H9 (cell line): ENCODE results near the gene CERS3. TPM values are rescaled to one million over a fixed set of nuclear protein-coding genes. Genes with fewer than 3 reads are reported as not detected.

Experiments used
- DNase-seq: peaks from one replicate; pipeline ENCODE4 v3.0.0-alpha.2; 2017
- H2AFZ ChIP-seq: one replicate; pipeline ENCODE4 v1.6.1; 2013; ENCODE audit warnings: mild to moderate bottlenecking, low read length, control low read depth, moderate library complexity
- H2AK5ac ChIP-seq: 2 replicates; pipeline ENCODE4 v1.6.1; 2013; ENCODE audit warnings: low read length, control low read depth, mixed read lengths; ENCODE audit not compliant: insufficient read length
- H2BK120ac ChIP-seq: one replicate; pipeline ENCODE4 v1.6.1; 2013; ENCODE audit warnings: low read depth, mild to moderate bottlenecking, low read length, control low read depth, inconsistent platforms; ENCODE audit not compliant: poor library complexity, severe bottlenecking
- H2BK12ac ChIP-seq: 2 replicates; pipeline ENCODE4 v1.6.1; 2013; ENCODE audit warnings: low read length, control low read depth, mixed read lengths, low read depth; ENCODE audit not compliant: insufficient read length
- H2BK15ac ChIP-seq: 2 replicates; pipeline ENCODE4 v1.6.1; 2013; ENCODE audit warnings: low read depth, low read length, control low read depth
- H2BK20ac ChIP-seq: one replicate; pipeline ENCODE4 v1.6.1; 2013; ENCODE audit warnings: low read depth, mild to moderate bottlenecking, low read length, control low read depth, inconsistent platforms; ENCODE audit not compliant: poor library complexity, severe bottlenecking
- H2BK5ac ChIP-seq: 2 replicates; pipeline ENCODE4 v1.6.1; 2013; ENCODE audit warnings: low read length, control low read depth, mixed read lengths; ENCODE audit not compliant: insufficient read length
- H3K14ac ChIP-seq: 2 replicates; pipeline ENCODE4 v1.6.1; 2013; ENCODE audit warnings: low read length, control low read depth; ENCODE audit not compliant: insufficient read depth
- H3K18ac ChIP-seq: 2 replicates; pipeline ENCODE4 v1.6.1; 2013; ENCODE audit warnings: low read depth, mild to moderate bottlenecking, mixed read lengths, low read length, control low read depth; ENCODE audit not compliant: insufficient read length
- H3K23ac ChIP-seq: 2 replicates; pipeline ENCODE4 v1.6.1; 2013; ENCODE audit warnings: low read length, control low read depth, mixed read lengths, low read depth; ENCODE audit not compliant: insufficient read length
- H3K23me2 ChIP-seq: 2 replicates; pipeline ENCODE4 v1.6.1; 2013; ENCODE audit warnings: low read depth, mild to moderate bottlenecking, mixed read lengths, low read length, control low read depth; ENCODE audit not compliant: insufficient read length, poor library complexity, severe bottlenecking
- H3K27ac ChIP-seq: 2 replicates; pipeline ENCODE4 v1.5.1; 2013; ENCODE audit warnings: low read length, control low read depth, mixed read lengths, low read depth; ENCODE audit not compliant: insufficient read length
- H3K27me3 ChIP-seq: 2 replicates; pipeline ENCODE4 v1.6.1; 2013; ENCODE audit warnings: low read length, control low read depth, inconsistent platforms; ENCODE audit not compliant: insufficient read depth
- H3K4ac ChIP-seq: 2 replicates; pipeline ENCODE4 v1.6.1; 2013; ENCODE audit warnings: low read depth, mild to moderate bottlenecking, control low read depth, inconsistent platforms, low read length, moderate library complexity
- H3K4me1 ChIP-seq: 2 replicates; pipeline ENCODE4 v1.6.1; 2013; ENCODE audit warnings: low read length, control low read depth, inconsistent platforms; ENCODE audit not compliant: insufficient read depth
- H3K4me2 ChIP-seq: 2 replicates; pipeline ENCODE4 v1.6.1; 2013; ENCODE audit warnings: low read length, control low read depth, mixed read lengths; ENCODE audit not compliant: insufficient read length, insufficient read depth
- H3K56ac ChIP-seq: 2 replicates; pipeline ENCODE4 v1.6.1; 2013; ENCODE audit warnings: low read depth, mild to moderate bottlenecking, mixed read lengths, low read length, control low read depth; ENCODE audit not compliant: insufficient read length
- H3K79me1 ChIP-seq: 2 replicates; pipeline ENCODE4 v1.6.1; 2013; ENCODE audit warnings: low read depth, mild to moderate bottlenecking, moderate library complexity, low read length, control low read depth, inconsistent platforms; ENCODE audit not compliant: insufficient read depth, poor library complexity, severe bottlenecking
- H3K79me2 ChIP-seq: 2 replicates; pipeline ENCODE4 v1.6.1; 2013; ENCODE audit warnings: low read length, control low read depth, inconsistent platforms; ENCODE audit not compliant: insufficient read depth
- H3K9ac ChIP-seq: 2 replicates; pipeline ENCODE4 v1.6.1; 2013; ENCODE audit warnings: low read length, control low read depth, mixed read lengths; ENCODE audit not compliant: insufficient read length; ENCODE audit errors: extremely low read depth
- H3K9me3 ChIP-seq: one replicate; pipeline ENCODE4 v1.6.1; 2013; ENCODE audit warnings: low read depth, low read length, inconsistent platforms; ENCODE audit not compliant: control insufficient read depth
- H3T11ph ChIP-seq: one replicate; pipeline ENCODE4 v1.6.1; 2013; ENCODE audit warnings: mild to moderate bottlenecking, low read length, control low read depth, inconsistent platforms
- H4K20me1 ChIP-seq: one replicate; pipeline ENCODE4 v1.6.1; 2013; ENCODE audit not compliant: control insufficient read depth, insufficient read length, insufficient read depth
- H4K5ac ChIP-seq: 2 replicates; pipeline ENCODE4 v1.6.1; 2013; ENCODE audit warnings: low read depth, mild to moderate bottlenecking, mixed read lengths, low read length, control low read depth; ENCODE audit not compliant: insufficient read length
- H4K8ac ChIP-seq: replicated peaks from 2 replicates; pipeline ENCODE4 v1.6.1; 2013; ENCODE audit warnings: low read length, control low read depth, mixed read lengths, low read depth; ENCODE audit not compliant: insufficient read length
- H4K91ac ChIP-seq: 2 replicates; pipeline ENCODE4 v1.6.1; 2013; ENCODE audit warnings: low read depth, mild to moderate bottlenecking, moderate library complexity, mixed read lengths, low read length, control low read depth; ENCODE audit not compliant: insufficient read length
- H3K27ac Mint-ChIP-seq, 3 experiments: 2 replicates in 2 of 3; 3 replicates in 1 of 3; pipeline ENCODE4 v1.8.0; 2020 to 2021; ENCODE audit warnings: mixed read lengths in 3 of 3, mild to moderate bottlenecking in 1 of 3, moderate library complexity in 1 of 3
- H3K27me3 Mint-ChIP-seq: 2 replicates; pipeline ENCODE4 v1.8.0; 2021; ENCODE audit warnings: low read depth, mild to moderate bottlenecking, moderate library complexity, mixed read lengths
- H3K36me3 Mint-ChIP-seq, 3 experiments: 2 replicates in 2 of 3; 3 replicates in 1 of 3; pipeline ENCODE4 v1.8.0; 2020 to 2021; ENCODE audit warnings: low read depth in 3 of 3, mixed read lengths in 3 of 3; ENCODE audit not compliant: insufficient read depth in 1 of 3
- H3K4me1 Mint-ChIP-seq, 2 experiments: 2 replicates each; pipeline ENCODE4 v1.8.0; 2020; ENCODE audit warnings: mixed read lengths in 2 of 2
- H3K4me3 Mint-ChIP-seq, 2 experiments: 2 replicates in 1 of 2; 3 replicates in 1 of 2; pipeline ENCODE4 v1.8.0; 2020 to 2021; ENCODE audit warnings: mild to moderate bottlenecking in 2 of 2, mixed read lengths in 2 of 2, moderate library complexity in 1 of 2
- H3K9me3 Mint-ChIP-seq, 2 experiments: 2 replicates in 1 of 2; 3 replicates in 1 of 2; pipeline ENCODE4 v1.8.0; 2020; ENCODE audit warnings: mild to moderate bottlenecking in 2 of 2, mixed read lengths in 2 of 2, moderate library complexity in 1 of 2
- WGBS: extraction: QIAGEN DNeasy Blood & Tissue Kit; methylation state at CpG from one replicate; pipeline ENCODE4 v1.1.7; 2013; ENCODE audit warnings: missing lambda C conversion rate, low lambda C conversion rate, mixed read lengths; ENCODE audit not compliant: insufficient read length; ENCODE audit errors: extremely low coverage; 5-methylcytosine and 5-hydroxymethylcytosine counted together
- total RNA-seq: library from RNA; stranded (reverse); gene quantifications from 2 replicates; pipeline ENCODE4 v1.2.1, GENCODE V29; 2021
- TF ChIP-seq, protein P1 (sequence below): fragments of 200-600 bp; sonication (generic); conservative IDR thresholded peaks from 3 replicates; pipeline ENCODE4 v1.8.0; 2021; ENCODE audit warnings: antibody characterized with exemption, mild to moderate bottlenecking

CERS3 gene
- total RNA-seq, 1 experiment from 2014 or later, result 1.4 TPM

DNA sequence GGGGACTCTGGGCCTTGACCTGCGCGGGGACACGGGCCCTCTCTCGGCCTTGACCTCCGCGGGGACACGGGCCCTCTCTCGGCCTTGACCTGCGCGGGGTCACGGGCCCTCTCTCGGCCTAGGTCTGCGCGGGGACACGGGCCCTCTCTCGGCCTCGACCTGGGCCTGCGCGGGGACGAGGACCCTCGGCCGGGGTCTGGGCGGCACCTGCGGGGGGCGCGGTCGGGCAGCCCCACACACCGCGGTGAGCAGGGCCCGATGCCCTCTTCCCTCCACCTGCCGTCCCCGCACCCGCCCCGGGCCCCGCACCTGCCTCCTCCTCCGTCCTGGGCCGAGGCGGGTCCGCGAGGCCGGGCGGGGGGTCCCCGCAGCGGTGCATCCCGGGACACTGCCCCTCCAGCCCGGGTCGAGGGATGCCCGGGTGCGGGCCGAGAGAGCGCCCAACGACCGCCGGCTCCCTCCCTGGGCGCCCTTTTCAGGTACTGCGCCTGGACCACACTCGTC, 15.6 kb upstream of the CERS3 start:
- Mint-ChIP-seq H3K27ac (no peak overlapping the region), H3K4me1 (no peaks in the 10 kb centered on the region), H3K9me3 (peaks cover 3 to 9% of the 10 kb centered on the region in 2 experiments; a peak in 4 of 5 replicates), H3K36me3 (no peaks in the 10 kb centered on the region; a peak in 2 of 7 replicates), H3K27me3 (no peaks in the 10 kb centered on the region; the same call in 1 of the 2 replicates), H3K4me3 (no peak overlapping the region)
- Histone ChIP-seq H3K9me3 (no peaks in the 10 kb centered on the region), H3K4ac (no peak overlapping the region), H2AFZ (no peak overlapping the region), H3K23ac (no peak overlapping the region), H3K9ac (no peak overlapping the region), H2AK5ac (no peak overlapping the region), H3K14ac (no peak overlapping the region), H2BK12ac (no peak overlapping the region), H3K4me1 (no peaks in the 10 kb centered on the region), H2BK15ac (no peak overlapping the region), H2BK5ac (no peak overlapping the region), H2BK20ac (no peak overlapping the region), H3K23me2 (no peaks in the 10 kb centered on the region), H3T11ph (no peak overlapping the region), H2BK120ac (no peak overlapping the region), H3K56ac (no peak overlapping the region), H4K5ac (no peak overlapping the region), H3K79me1 (no peaks in the 10 kb centered on the region), H4K91ac (no peak overlapping the region), H4K20me1 (no peaks in the 10 kb centered on the region), H3K27ac (no peak overlapping the region), H3K18ac (no peak overlapping the region), H3K4me2 (no peak overlapping the region), H4K8ac (no peak overlapping the region), H3K27me3 (no peaks in the 10 kb centered on the region), H3K79me2 (no peaks in the 10 kb centered on the region)
- no peak for DNase-seq
- WGBS, result no CpG with 5 or more reads among the region's 57 CpGs
- TF ChIP-seq, protein P1, sequence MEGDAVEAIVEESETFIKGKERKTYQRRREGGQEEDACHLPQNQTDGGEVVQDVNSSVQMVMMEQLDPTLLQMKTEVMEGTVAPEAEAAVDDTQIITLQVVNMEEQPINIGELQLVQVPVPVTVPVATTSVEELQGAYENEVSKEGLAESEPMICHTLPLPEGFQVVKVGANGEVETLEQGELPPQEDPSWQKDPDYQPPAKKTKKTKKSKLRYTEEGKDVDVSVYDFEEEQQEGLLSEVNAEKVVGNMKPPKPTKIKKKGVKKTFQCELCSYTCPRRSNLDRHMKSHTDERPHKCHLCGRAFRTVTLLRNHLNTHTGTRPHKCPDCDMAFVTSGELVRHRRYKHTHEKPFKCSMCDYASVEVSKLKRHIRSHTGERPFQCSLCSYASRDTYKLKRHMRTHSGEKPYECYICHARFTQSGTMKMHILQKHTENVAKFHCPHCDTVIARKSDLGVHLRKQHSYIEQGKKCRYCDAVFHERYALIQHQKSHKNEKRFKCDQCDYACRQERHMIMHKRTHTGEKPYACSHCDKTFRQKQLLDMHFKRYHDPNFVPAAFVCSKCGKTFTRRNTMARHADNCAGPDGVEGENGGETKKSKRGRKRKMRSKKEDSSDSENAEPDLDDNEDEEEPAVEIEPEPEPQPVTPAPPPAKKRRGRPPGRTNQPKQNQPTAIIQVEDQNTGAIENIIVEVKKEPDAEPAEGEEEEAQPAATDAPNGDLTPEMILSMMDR, result no peak
